NOMO-1 (cell line): ENCODE data around the gene ULBP1.
"Not testable (repeated sequence)": the region's sequence is repeated elsewhere in the genome, so short reads cannot be mapped to it uniquely, and the experiment has no call there.

ENCODE experiments used
- DNase-seq, 2 experiments: peaks; one replicate each; lab custom pipeline; 2025; ENCODE audit not compliant: unreplicated experiment in 2 of 2; lab: John Stamatoyannopoulos, UW

The ULBP1 gene

DNA sequence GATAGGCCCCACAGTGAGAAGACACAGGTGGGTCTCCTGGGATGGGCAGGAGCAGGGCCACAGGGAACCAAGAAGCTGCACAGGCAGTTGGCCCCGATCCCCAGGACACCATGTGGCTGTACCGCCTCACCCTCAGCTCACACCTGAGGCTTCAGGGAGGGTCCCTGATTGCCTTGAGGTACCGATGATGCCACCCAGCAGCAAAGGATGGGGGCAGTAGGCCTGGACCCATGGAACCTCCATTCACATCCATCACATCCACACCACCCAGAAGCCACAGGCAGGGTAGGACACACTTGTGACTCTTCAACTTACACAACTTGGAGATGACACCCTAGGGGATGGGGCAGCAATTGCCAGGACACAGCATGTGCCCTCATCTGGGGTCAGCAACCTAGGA lies 39.9 kb downstream of the ULBP1 start:
- DNase-seq = not testable (repeated sequence)

DNA sequence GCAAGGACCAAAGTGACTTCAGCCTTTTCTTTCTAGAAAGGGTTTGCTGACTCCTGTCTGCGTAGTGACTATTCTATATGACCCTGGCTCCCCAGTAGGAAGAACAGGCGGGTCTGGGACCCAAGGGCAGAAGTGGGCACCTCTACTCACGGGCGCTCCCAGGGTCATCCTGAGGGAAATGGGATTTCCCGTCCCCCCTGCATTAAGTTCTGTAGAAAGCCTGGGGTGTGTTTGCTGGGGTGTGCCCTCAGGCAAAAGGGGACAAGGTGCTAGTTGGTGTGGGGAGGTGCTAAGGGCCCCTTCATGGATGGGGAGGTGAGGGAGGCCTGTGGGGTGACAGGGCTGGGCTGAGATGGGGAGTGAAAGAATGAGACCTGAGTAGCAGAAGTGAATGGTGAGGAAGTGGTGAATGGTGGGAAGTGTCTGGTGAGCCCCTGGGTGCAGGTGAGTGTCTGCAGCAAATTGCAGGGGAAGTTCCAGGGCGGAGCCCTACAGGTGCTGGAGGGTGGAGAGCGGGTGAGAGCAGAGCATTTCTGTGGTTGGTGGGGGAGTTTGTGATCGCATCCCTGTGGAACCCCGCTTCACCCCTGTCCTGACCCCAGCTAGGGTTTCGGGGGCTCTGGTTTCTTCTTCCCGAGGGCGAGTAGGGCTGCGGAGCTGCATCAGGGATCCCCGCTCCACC lies 40.5 kb downstream of the ULBP1 start:
- DNase-seq = no peak

DNA sequence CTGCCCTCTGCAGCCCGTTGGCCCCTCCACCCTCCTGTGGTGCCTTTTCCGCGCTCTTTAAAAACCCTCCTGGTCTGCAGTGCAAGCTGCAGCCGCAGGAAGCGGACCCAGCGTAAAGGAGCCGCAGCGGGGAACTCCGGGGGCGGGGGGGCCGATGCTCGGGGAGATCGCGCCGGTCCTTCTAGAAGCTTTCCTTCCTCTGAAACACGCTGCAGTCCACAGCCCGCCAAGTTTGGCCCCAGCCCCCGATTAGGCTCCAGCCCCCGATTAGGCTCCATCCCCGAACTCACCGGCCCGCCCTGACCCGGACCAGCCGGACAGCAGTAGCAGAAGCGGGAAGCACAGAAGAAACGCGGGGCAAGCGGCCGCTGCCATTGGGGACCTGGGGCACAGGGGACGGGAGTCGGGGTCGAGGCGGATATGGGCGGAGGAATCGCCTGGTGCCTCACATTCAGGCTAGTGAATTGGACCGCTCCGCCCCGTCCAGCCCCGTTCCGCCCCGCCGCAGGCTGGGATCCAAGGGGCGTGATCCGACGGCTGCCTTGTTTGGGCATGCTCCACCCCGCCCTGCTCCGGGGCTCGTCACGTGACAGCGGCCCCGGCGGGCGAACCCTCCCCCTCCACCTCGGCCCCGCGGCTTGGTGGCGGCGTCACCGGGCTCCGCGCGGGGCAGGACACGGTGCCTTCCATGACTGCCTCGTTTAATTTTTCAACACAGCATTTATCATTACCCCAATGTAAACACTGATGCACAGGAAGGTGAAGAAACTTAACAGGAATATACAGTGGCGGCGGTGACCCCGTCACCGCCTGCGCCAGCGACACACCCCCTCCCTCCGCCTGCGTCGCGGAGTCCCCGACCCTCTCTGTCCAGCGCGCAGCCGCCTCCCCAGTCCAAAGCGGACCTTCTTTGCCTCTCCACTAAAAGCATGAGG lies 41.3 kb downstream of the ULBP1 start:
- DNase-seq = peak; percentile 88 to 91

DNA sequence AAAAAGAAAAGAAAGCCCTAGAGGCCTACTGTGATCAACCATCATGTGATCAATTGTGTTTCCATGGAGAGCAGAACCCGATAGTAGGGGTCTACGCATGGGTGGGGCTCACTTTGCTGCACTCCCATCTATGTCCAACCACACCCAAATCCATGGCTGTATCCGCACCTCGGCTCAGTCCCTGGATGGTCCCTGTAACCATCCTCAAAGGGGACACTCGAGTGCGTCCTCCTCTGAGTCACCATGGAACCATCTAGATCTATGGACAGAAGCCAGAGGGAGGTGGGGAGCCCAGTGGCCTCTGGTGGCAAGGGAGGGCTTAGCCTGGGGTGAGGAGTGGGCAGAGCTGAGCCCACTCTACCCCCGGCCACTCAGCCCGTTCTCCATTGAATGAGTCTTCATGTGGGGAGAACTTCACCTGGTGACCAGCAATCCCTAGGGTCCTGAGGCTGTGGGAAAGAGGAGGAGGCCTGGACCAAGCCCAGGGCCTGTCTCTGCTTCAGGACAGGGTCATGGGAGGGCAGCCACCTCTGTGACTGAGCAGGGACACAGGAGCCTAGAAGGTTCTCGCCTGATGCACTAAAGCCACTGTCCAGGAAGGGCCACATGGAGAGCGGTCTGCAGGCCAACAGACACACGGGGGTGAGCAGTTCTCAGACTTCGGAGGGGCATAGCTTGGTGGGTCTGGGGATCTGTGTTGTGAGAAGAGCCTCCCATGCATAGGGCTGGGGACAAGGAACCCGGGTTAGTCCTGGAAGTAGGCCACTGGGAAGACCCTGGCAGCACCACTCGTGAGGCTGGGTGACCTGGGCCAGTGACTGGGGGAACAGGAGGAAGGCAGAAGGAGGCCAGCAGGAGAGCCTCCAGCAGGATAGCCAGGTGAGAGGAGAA lies 42.3 kb downstream of the ULBP1 start:
- DNase-seq = no peak

DNA sequence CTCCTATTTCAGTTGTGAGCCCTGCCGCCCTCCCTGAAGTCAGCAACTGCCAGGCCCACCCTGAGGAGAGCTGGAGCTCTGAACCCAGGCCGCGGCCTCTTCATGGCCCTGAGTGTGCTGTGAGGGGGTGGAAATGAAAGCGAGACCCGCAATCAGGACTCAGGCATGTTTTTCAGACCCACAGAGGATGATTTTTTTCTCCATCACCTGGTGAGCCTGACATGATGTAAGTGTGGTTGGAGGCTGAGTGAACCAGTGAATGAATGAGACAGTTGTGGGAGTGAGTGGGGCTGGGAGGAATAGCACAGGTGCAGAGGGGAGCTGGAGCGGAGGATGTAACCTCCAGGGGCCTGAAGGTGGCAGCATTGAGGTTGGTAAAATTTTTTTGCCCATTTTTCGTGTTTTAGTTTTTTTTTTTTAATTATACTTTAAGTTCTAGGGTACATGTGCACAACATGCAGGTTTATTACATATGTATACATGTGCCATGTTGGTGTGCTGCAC lies 43.3 kb downstream of the ULBP1 start:
- peak; percentile 3 to 31 for DNase-seq

DNA sequence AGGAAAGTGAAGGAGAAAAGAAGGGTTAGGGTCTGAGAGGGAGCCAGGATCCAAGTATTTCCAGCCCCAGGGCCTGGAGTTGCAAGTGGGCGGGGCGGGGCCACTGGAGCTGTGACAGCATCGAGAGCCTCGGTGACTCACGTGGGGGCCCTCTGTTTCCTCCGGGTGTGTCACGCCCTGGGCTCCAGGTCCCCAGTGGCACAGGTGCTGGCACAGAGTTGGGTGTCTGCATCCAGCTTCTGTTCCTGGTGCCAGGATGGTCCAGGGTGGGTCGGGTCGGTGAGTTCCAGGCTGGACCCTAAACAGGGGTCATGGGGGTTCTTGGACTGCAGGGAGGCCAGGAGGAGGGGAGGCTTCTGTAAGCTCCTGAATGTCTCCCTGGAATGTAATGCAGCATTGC lies 44.8 kb downstream of the ULBP1 start:
- DNase-seq = no peak

DNA sequence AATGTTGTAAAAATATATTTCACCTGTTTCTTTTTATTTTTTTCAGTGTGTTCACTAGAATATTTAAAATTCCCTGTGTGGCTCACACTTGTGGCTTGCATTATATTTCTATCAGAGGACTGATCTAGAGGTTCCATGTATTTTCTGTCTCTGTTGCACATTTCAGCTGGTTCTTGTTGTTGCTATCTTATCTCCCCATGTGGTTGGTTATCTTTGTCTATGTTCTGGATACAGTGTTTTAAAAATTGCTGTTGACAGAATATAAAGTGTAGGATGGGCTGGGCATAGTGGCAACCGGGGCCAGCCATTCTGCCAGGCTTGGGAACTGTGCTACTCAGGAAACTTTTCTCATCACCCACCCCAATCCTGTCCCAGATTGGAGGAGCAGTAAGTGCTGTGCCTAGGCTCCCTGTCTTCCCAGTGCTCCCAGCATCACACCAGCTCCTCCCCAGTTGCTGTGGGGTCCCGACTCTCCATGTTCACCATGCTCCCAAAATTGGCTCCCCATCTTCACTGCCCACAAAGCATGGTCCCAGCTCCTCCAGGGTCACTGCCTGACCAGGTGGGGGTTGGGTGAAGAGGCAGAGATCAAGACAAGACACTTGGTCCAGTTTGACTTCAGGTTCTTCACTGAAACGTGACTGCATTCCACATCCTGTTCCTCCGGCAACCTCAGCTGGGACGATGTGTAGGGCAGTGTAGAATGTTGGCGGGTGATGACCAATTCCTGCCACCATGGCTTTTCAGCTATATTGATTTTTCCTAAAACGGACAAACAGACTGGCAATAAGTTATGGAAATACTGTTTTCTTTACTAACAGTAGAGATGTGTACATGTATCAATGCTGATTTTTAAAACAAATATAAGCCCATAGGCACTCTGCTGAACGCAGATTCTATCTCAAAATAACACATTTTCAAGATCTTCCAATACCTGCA lies 49.4 kb downstream of the ULBP1 start:
- DNase-seq = not testable (repeated sequence)

DNA sequence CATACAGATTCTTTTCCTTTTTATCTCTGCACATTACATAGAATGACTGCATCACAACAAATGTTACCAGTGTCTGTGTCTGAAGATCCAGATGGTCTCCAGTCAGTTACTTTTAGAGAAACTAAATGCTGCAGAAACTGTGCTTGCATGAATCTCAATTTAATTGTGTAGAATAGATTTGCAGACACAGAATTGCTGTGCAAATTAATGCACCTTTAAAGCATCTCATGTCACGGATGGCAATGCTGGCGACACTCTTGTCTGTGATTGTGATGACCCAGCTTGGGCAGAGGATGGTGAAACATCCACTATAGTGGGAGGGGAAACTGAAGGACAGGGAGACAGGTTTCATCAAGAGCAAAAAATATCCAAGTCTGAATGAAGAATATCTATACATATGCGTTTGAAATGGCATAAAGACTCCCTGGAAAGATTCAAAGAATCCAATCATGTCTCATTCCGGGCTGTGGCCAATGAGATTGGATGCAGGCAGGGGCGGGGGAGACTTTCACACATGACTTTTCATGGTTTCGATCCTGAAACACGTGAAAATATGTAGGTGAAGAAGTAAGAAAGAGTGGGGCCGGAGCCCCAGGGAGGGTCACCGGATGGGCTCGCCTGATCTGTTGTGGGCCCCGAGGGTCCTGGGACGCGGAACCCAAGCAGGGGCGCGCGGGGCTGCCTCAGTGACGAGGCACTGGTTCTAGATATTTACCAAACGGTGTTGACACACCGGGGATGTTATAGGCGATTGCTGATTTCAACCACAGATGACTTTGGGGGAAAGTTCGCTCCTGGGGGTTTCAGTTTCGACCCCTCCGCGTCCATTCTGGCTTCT lies 50.3 kb downstream of the ULBP1 start:
- DNase-seq = not testable (repeated sequence)

DNA sequence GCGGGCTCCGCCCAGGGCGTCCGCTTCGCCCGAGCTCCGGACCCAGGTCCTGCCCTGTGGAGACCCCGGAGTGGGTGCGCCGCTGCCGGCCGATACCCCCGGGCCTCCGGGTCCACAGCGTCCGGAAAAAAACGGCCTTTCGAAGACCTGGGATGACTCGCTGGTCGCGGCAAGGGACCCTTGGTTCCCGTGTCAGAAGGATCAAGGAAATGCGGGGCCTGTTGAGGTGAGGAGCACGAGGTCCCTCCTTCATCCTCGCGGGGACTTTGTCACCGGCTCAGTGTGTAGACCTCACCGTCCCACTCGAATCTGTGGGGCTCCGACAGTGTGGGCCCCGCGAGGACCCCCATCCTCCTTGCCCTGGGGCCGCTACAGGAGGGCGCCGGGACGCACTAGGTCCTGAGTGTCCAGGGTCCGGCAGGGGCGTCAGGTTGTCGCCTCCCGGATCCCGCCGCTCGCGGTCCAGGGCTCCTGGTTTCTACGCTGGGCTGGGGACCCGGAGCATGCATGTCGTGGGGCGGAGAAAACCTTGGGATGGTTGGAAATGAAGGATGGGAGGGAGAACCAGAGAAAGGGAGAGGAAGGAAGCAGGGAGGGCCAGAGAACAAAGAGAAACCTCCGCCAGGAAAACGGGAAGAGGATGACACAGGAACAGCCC lies 51.0 kb downstream of the ULBP1 start:
- not testable (repeated sequence) for DNase-seq

DNA sequence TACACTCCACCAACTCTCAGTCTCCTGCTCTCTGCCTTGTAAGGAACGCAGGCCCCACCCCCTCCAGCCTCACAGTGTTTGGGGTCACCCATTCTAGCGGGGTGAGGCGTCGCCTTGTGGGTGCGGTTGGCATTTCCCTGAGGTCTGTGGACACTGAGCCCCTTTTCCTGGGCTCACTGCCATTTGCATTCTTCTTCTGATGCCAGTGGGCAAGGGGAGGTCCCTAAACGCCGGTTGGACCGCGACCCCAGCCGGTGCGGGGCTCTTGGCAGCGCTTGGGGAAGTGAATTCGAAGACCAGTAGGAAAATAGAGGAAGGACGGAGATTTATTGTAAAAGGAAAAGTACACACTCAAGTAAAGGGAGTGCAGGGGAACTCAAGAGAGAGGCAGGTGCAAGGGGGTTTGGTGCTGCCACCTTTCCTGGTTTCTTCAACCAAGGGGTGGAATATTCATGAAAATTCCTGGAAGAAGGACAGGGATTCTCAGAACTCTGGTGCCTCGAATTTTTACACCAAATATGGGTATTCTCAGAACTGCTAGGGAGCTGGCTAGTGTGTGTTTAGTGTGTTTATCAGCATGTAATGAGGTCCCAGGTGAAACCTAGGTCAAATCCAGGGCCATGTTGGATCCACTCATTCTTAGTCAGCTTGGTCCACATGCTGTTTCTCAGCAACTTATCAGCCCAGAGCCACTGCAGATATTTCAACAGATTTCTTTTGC lies 51.7 kb downstream of the ULBP1 start:
- DNase-seq = not testable (repeated sequence)

DNA sequence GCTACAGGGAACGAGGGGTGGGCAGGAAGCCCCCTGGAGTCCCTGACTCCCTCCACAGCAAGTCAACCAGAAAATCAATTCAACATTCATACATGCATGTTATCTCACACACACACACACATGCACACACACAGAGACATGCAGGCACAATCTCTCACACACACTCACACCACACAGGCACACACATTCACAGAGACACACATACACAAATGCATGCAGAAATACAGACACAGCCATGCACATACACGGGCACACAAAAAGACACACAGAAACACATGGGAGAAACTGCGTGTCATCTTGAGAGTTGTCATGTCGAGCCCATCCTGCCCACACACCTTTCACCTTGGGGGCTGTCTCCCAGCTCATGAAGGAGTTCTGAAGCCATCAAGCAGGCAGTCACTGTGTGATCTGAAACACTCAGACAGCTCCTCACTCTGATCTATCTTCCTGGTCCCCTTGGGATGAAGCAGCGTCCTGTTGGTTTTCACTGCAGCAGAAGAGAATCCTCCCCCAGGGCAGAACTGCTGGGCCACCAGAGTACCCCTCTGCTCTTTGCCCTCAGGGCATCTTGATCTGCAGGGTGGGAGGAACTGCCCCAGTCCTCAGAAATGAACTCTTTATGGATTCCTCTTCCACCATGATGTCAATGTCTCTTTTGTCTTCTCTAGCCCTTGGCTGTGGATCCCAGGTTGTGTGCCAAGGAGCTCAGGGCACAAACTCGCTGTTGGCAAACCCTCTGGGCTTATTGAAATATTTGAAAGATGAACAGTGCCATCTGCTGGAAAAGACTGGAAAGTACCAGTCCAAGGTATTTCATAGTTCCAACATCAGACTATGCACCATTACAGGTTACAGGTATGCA lies 52.8 kb downstream of the ULBP1 start:
- DNase-seq = peak in 1 of 2 experiments; percentile 60

DNA sequence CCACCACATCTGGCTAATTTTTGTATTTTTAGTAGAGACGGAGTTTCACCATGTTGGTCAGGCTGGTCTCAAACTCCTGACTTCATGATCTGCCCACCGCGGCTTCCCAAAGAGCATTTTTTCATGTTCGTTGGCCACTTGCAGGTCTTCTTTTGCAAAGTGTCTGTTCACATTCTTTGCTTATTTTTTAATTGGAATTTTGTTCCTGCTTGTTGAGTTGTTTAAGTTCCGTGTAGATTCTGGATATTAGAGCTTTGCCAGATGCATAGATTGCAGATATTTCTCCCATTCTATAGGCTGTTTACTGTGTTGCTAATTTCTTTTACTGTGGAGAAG lies 53.4 kb downstream of the ULBP1 start:
- not testable (repeated sequence) for DNase-seq

DNA sequence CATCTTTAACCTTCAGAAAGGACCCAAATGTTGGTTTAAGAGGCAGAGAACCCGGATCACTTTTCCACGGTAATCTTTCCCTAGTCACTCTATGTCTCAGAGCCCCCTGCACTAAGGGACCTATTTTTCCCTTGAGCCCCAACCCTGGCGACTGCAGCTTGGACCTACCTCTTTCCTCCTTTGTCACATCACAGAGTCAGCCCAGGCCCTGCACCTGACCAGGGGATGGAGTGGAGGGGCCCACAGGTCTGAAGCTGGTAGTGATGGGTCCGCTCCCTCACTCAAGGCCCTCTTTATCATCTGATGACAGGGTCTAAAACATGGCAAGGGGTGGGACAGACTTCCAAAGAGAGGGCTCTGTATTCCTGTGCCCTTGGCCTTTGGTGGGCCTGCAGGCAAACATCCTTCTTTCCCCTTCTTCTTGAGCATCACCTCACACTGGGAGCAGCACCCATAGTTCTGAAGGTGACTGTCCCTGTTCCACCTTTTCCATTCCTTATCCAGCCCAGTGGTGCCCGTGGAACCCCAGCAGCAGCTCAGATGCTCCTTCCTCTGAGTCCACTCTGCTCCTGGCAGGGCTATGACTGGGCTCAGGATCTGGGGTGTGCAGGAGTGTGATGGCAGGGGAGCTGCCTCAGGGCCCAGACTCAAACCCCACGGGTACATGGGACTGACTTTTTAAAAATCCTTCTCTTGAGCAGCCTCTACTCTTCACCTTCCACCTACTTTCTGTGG lies 55.3 kb downstream of the ULBP1 start:
- DNase-seq = no peak

DNA sequence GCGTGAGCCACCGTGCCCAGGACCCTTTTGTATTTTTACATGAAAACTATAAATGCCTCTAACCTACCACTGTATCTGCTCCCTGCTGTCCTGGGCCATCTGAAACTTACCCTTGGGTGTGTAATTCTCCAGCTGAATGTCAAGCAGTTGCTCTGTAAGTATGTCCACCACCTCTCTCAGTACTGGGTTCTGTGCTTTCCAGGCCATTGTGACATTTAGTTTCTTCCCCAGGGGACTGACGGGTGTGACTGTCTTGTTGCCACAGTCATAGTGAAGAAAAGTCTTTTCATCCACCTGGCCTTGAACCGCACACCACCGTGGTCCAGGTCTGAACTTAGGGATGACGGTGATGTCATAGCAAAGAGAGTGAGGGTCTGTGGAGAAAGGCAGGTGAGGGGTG lies 58.1 kb downstream of the ULBP1 start:
- DNase-seq = not testable (repeated sequence)
